Measurements from ENCODE around the gene MTHFR. TPM values are rescaled to one million over a fixed set of nuclear protein-coding genes. Genes with fewer than 3 reads are reported as not detected.

Gene MTHFR
- total RNA-seq, 1 donor: 32.6 TPM

DNA sequence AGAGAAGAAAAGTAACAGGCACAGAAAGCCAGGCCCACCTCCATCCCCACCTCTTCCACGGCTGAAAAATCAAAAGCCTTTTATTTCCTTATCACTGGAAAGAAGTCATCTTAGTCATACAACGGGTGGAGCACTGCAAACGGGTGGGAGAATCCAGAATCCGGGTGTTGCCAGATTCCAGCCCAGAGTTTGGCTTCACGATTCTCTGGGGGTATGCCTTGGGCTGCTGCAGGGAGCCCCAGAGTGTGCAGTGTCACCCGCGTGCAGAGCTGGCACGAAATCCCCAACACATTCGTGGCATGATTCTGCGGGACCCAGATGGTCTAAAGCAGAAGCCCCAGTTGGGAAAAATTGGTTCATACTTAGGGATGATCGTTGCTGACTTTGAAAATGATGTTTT lies 44.4 kb upstream of the MTHFR start:
- no peaks in the 10 kb centered on the region for H3K79me2 ChIP-seq (ENCODE audit: insufficient read depth, low read length)
- peaks cover 11% of the 10 kb centered on the region for H4K20me1 ChIP-seq (ENCODE audit: insufficient read depth, low read length)
- no peak overlapping the region for H3K4me3 ChIP-seq (ENCODE audit: insufficient read depth, low read length)
- H3K4me1 ChIP-seq (ENCODE audit: insufficient read depth, low read length): no peaks in the 10 kb centered on the region
- no peaks in the 10 kb centered on the region for H3K9me3 ChIP-seq (ENCODE audit: low read depth, low read length)
- peaks cover 9% of the 10 kb centered on the region for H3K36me3 ChIP-seq (ENCODE audit: insufficient read depth, low read length)
- no peak for DNase-seq (ENCODE audit: insufficient read length, low spot score, missing footprints)
- no peak overlapping the region for H2AFZ ChIP-seq (ENCODE audit: low read length)
- H3K4me2 ChIP-seq (ENCODE audit: insufficient read depth, low read length): no peak overlapping the region
- no peaks in the 10 kb centered on the region for H3K27me3 ChIP-seq (ENCODE audit: insufficient read depth, low read length)
- TF ChIP-seq, protein P1, sequence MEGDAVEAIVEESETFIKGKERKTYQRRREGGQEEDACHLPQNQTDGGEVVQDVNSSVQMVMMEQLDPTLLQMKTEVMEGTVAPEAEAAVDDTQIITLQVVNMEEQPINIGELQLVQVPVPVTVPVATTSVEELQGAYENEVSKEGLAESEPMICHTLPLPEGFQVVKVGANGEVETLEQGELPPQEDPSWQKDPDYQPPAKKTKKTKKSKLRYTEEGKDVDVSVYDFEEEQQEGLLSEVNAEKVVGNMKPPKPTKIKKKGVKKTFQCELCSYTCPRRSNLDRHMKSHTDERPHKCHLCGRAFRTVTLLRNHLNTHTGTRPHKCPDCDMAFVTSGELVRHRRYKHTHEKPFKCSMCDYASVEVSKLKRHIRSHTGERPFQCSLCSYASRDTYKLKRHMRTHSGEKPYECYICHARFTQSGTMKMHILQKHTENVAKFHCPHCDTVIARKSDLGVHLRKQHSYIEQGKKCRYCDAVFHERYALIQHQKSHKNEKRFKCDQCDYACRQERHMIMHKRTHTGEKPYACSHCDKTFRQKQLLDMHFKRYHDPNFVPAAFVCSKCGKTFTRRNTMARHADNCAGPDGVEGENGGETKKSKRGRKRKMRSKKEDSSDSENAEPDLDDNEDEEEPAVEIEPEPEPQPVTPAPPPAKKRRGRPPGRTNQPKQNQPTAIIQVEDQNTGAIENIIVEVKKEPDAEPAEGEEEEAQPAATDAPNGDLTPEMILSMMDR (IDR thresholded peaks at IDR 0.05; ENCODE audit: extremely low read depth, low read depth, low read length): no peak
- no peak overlapping the region for H3K27ac ChIP-seq (ENCODE audit: low read depth, low read length)

DNA sequence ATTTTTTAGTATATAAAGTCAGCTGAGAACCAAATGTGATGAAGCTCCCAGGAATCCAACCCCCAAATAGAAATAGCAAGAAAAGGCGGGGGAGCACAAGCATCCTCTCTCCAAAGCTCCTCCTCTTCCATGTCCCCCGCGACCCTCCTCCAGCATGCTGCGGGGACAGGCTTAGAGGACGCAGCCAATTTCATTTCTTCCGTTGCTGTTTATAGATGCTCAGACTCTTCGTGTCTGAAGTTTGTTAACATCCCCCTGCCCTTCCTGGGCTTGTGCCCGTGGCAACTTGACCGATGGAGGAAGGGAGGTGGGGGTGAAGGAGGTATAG lies 42.6 kb upstream of the MTHFR start:
- no peak overlapping the region for H3K27ac ChIP-seq (ENCODE audit: low read depth, low read length)
- peaks cover 20% of the 10 kb centered on the region for H3K36me3 ChIP-seq (ENCODE audit: insufficient read depth, low read length)
- peaks cover 13% of the 10 kb centered on the region for H4K20me1 ChIP-seq (ENCODE audit: insufficient read depth, low read length)
- H2AFZ ChIP-seq (ENCODE audit: low read length): no peak overlapping the region
- DNase-seq (ENCODE audit: insufficient read length, low spot score, missing footprints): no peak
- H3K27me3 ChIP-seq (ENCODE audit: insufficient read depth, low read length): no peaks in the 10 kb centered on the region
- no peaks in the 10 kb centered on the region for H3K9me3 ChIP-seq (ENCODE audit: low read depth, low read length)
- no peaks in the 10 kb centered on the region for H3K4me1 ChIP-seq (ENCODE audit: insufficient read depth, low read length)
- no peaks in the 10 kb centered on the region for H3K79me2 ChIP-seq (ENCODE audit: insufficient read depth, low read length)
- no peak overlapping the region for H3K4me3 ChIP-seq (ENCODE audit: insufficient read depth, low read length)
- H3K4me2 ChIP-seq (ENCODE audit: insufficient read depth, low read length): no peak overlapping the region
- TF ChIP-seq, protein P1 (IDR thresholded peaks at IDR 0.05; ENCODE audit: extremely low read depth, low read depth, low read length): no peak

DNA sequence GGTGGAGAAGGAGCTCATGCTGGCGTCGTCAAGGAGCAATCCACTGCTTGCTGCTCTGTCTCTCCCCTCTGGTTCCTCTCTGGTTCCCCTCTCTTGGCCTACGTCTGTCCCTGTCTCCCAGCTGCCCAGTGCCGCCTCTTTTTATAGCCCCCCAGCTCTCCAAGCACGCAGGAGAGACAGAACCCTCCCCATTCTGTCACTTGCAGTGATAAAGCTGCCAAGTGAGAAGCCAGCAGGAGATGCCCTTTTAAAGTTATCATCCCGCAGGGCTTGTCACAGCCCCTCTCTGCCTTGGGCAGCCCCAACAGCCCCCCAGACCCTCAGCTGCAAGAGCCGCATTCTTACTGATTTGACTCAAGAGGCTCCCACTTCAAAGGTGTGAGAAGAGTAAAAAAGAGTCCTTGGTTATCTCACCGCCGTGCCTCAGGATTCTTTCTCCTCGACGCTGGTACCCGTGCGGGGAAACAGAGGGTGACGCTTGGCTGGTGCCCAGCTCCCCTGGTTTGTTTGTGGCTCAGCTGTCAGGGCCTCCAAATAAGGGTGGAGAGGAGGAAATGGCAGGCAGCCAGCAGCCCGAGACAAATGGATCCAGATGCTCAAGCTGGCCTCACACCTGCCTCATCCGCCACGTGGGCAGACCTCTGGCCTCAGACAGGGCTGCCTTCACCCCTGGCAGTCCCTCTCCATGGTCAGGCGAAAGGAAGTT lies 42.1 kb upstream of the MTHFR start, which contains the start of gene NPPA:
Gene NPPA (minus strand): TSS at position 117 of the 706 bp plus-strand sequence. CDS start 99 bp downstream, at position 18.
- Histone ChIP-seq H3K27me3 (ENCODE audit: insufficient read depth, low read length) (no peaks in the 10 kb centered on the region), H3K27ac (ENCODE audit: low read depth, low read length) (no peak within 1 kb of the TSS), H4K20me1 (ENCODE audit: insufficient read depth, low read length) (peaks cover 13% of the 10 kb centered on the region), H3K4me3 (ENCODE audit: insufficient read depth, low read length) (no peak within 1 kb of the TSS), H3K4me1 (ENCODE audit: insufficient read depth, low read length) (no peaks in the 10 kb centered on the region), H3K9me3 (ENCODE audit: low read depth, low read length) (no peaks in the 10 kb centered on the region), H2AFZ (ENCODE audit: low read length) (no peak within 1 kb of the TSS), H3K4me2 (ENCODE audit: insufficient read depth, low read length) (no peak within 1 kb of the TSS), H3K79me2 (ENCODE audit: insufficient read depth, low read length) (no peaks in the 10 kb centered on the region), H3K36me3 (ENCODE audit: insufficient read depth, low read length) (peaks cover 20% of the 10 kb centered on the region)
- no peak for DNase-seq (ENCODE audit: insufficient read length, low spot score, missing footprints)
- TF ChIP-seq, protein P1 (IDR thresholded peaks at IDR 0.05; ENCODE audit: extremely low read depth, low read depth, low read length): no peak

DNA sequence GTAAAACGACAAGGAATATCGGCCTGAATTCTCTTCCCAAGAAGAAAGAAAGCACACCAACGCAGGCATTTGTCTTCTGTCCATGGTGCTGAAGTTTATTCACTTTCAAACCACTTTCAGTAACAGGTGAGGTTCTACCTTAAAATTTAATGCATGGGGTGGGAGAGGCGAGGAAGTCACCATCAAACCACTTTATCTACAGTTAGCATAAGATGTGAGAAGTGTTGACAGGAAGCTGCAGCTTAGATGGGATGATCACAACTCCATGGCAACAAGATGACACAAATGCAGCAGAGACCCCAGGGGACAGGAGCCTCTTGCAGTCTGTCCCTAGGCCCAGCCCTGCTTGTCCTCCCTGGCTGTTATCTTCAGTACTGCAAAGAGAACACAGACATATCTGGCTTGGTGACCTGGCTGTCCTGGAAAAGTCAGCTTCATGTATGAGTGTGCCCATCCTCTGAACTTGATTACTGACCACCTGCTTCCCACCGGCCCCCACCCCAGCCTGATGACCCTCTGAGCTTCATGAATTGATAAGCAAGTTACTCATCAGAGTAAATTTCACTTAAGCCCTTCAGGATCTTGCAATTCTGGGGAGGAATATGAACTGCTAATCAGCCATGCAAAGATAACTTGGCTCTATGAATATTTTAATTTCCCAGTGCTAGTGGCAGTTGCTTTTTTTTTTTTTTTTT lies 40.0 kb upstream of the MTHFR start:
- peak; percentile 85 for DNase-seq (ENCODE audit: insufficient read length, low spot score, missing footprints)
- peaks cover 13% of the 10 kb centered on the region for H4K20me1 ChIP-seq (ENCODE audit: insufficient read depth, low read length)

More for the DNA sequence above, 40.0 kb upstream of the MTHFR start:
- Histone ChIP-seq H3K4me1 (ENCODE audit: insufficient read depth, low read length) (no peaks in the 10 kb centered on the region), H3K4me2 (ENCODE audit: insufficient read depth, low read length) (no peak overlapping the region), H2AFZ (ENCODE audit: low read length) (no peak overlapping the region), H3K79me2 (ENCODE audit: insufficient read depth, low read length) (no peaks in the 10 kb centered on the region), H3K4me3 (ENCODE audit: insufficient read depth, low read length) (no peak overlapping the region), H3K27ac (ENCODE audit: low read depth, low read length) (no peak overlapping the region), H3K9me3 (ENCODE audit: low read depth, low read length) (no peaks in the 10 kb centered on the region), H3K36me3 (ENCODE audit: insufficient read depth, low read length) (peaks cover 40% of the 10 kb centered on the region), H3K27me3 (ENCODE audit: insufficient read depth, low read length) (no peaks in the 10 kb centered on the region)
- TF ChIP-seq, protein P1 (IDR thresholded peaks at IDR 0.05; ENCODE audit: extremely low read depth, low read depth, low read length): no peak
